HG03159 (cell line): Measurements from ENCODE around the gene SLC44A2.
"Not testable (repeated sequence)": the region's sequence is repeated elsewhere in the genome, so short reads cannot be mapped to it uniquely, and the experiment has no call there.

Experiments
- ATAC-seq: cut with Tn5 transposase; IDR thresholded peaks from one replicate; pipeline ENCODE4 v1.9.1; 2021; ENCODE audit warnings: mild to moderate bottlenecking, moderate library complexity; ENCODE audit not compliant: unreplicated experiment

SLC44A2 gene

DNA sequence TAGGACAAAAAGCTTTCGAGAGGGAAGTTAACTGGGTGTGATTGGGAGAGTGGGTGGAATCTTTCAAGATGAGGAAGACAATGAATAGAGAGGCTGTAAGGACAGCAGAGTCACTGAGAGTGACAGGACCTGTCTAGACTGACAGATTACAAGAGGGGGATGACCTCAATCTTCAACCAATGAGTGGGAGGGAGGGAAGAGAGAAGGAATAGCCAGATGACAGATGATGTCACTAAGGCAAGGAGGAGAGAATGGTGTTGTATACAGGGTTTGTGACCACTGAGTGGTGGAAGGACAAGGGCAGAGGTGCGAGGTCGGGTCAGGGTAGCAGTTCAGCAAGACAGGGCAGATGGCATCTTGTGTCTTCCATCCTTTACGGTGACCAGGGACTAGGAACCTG is 23.0 kb downstream of the SLC44A2 start:
- no peak for ATAC-seq

DNA sequence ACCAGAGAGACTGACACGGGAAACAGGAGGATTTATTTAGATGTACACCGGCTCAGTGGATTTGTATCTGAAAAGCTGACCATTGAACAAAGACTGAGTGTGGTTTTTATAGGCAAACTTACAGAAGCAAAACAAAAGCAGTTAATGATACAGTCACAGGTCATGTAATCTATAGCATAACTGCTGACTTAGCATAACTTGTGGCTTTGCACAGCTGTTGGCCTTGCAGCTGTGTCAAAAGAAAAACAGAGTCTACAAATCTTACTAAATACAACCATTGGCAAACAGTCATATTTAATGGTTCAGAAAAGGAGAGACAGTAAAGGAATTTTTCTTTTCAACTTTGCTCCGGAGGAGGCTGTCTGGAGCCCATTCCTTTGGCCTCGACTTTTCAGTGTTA is 26.5 kb downstream of the SLC44A2 start:
- ATAC-seq = no peak

GRCh38 chr19:10653482-10653731 is 28.1 kb downstream of the SLC44A2 start:
- ATAC-seq = no peak

DNA sequence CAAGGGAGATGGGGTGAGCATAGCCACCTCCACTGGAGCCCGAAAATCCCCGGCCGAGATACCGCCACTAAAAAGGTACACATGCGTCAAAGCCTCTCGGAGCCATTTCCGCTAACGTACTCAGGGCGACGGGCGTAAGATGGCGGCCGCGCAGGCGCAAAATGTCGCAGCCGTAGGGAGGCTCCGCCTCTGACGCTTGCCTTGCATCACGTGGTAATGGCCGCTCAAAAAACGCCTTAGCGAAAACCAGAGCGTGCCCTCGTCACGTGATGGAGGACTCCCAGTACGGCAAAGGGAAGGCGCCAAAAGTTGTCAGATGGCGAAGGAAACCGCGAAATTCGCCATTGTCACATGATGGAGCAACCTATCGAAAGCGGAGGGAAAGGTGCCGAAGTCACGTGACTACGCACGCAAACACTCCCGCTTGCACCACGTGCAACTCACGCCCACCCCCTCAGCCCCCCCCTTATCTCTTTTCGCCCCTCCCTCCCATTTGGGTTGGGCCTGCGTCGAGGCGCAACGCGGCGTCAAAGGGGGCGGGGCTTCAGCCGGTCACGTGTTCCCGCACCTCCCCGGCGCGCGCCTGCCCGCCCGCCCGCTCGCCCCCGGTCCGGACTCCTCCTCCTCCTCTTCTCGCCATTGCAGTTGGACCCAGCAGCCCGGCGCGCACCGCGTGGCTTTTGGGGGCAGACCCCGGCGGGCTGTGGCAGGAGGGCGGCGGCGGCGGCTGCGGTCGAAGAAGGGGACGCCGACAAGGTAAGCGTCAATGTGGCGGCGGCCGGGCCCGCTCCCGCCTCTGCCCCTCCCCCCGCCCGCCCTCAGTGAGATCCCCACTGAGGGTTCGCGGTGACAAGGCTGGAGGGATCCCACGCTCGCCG is 28.6 kb downstream of the SLC44A2 start, which contains the start of gene ILF3:
Gene ILF3 (plus strand): TSS at position 615 of the 878 bp plus-strand sequence. CDS start 16,260 bp downstream, outside the sequence.
- peak; percentile 71 for ATAC-seq

- peak; percentile 8 for ATAC-seq
These were observed 29.5 kb downstream of the SLC44A2 start for GRCh38 chr19:10654610-10655456.

DNA sequence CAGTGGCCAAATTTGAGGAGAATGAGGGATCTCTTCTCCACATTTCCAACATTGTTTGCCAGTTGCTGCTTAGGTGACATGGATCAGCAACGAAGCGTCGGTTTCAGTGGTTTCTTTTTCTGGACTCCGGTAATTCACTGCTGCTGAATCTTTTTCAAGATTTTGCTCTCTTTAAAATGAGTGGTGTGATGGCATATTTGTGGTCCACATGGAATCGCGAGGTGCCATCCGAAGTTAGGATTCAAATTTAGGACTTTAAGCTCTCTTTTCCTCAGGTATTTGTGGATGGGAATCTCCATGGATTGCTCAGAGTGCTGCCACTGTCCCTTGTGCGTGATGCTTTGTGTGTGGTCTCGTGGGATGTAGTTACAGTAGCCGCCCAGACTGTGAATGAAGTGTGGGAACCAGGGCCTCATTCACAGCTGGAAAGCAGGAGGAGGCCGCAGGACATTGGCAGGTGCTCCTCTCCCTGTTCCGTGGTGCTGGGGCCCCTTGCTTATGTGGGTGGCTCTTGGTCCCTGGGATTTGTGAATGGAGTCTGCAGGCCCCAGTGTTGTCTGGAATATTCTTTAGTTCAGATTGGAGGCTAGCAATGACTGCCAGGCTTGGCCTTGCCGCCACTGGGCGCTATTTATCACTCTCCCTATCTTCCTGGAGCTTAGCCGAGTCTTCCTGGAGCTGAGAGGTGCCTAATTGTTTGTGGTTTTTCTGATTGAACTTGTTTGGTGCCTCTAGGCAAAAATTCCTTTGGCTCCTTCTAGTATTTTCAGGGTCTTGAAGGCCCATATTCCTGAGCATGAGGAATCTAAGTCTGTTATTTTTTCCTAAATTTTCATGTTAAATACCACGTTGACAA is 30.3 kb downstream of the SLC44A2 start:
- ATAC-seq = no peak

DNA sequence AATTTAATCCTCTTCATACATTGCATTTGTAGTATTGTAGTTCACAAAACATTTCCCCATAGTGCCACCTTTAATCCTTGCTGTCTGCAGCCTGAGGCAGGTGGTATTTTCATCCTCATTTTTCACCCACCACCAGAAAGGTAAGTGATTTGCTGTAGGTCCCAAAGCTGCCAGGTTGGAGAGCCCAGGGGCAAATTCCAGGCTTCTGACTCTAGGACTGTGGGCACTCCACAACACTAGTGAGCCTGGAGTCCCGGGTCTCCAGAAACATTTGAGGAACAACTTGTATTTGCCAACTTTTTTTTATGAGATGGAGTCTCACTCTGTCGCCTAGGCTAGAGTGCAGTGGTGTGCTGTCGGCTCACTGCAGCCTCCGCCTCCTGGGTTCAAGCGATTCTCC is 35.0 kb downstream of the SLC44A2 start:
- ATAC-seq = no peak

- ATAC-seq = no peak
These were observed 36.6 kb downstream of the SLC44A2 start for GRCh38 chr19:10661946-10662345.

DNA sequence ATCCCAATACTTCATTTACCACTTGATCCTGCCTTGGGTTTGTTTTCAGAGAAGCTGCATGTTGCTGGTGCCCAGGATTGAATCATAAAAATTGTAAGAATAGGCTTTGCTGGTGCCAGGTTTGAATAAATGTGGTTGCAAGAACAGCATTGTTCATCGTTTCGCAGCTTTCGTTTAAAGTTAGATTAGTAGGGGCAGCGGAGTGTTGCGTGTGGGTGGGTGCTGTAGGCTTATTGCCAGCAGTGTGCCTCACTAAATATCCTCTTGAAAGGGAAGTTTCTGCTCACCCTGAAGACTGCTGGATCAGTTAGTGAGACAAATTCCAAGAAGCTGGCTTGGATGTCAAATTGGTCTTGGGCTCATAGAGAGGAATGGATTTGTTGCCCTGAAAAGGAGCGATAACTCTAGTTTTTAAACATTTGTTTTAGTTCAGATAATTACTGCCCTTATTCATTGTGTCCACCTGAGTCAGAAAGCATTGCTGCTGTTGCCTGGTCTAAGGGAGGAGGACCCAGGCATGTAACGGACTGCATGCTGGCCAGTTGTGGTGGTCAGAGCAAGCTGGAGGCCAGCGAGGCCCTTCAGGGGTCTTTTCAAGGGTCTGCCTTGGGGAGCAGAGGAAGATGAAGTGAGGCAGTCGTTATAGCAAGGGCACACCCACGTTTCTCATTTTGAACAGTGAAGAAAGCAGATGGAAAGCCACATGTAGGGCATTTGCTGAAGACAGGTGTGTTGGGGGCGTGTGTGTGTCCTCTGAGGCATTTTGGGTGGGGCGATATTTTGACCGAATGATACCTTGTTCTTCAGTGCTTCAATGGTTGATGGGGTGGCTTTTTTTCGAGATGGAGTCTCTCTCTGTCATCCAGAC is 37.3 kb downstream of the SLC44A2 start:
- ATAC-seq = no peak

- not testable (repeated sequence) for ATAC-seq
These were observed 37.9 kb downstream of the SLC44A2 start for GRCh38 chr19:10663252-10663563.

DNA sequence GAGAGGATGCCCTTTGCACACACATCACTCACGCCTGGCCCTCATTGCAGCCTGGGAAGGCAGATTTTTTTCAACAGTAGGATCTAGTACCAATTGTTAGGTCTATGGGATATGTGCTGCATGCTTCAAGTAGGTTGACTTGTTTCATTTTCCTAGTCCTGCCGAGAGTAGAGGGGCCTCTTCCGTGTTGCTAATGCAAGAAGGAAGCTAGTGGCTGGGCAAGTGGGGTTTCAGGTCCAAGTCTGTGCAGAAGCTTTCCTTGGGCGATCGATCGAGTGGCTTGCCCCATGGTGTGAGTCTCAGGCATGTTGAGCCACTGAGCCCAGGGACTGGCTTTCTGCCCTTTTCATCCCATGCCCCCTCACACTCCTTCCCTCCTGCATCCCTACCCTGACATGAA is 42.5 kb downstream of the SLC44A2 start:
- no peak for ATAC-seq

DNA sequence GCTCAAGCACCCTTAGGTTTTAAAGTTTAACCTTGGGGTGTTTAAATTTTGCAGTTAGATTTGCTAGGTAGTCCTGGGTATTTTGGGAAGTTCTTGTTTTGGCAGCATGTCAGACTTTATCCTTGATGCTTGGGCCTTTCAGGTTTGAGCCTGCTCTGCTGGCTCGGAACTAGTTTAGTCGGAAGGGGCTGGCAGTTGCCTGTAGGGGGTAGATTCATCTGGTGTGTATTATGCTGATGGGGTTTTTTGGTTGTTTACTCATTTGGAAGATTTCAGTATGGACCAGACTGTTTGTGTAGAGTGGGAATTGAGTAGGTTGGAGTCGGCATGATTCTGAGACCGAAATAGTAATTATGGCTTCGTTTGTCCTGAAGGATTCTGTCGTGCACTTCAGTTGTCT is 43.9 kb downstream of the SLC44A2 start:
- ATAC-seq = no peak

DNA sequence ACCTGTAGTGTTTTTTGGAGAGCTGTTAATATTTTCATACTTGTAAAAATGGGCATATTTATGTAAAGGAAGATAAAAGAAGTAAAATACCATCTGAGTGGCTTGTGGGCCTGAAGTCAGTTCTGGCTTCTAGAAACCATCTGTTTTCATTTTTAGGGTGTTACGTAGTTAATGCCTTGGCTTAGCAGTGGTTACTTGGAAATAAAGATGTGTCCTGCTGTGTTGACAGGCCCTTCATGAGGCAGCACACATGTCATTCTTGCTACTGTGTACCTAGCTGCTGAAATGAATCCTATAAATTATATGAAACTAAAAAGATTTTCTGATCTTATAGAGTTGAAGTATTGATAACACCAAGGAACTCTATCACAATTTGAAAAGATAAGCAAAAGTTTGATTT is 44.8 kb downstream of the SLC44A2 start:
- no peak for ATAC-seq

GRCh38 chr19:10670876-10671804 is 45.8 kb downstream of the SLC44A2 start:
- ATAC-seq = no peak

DNA sequence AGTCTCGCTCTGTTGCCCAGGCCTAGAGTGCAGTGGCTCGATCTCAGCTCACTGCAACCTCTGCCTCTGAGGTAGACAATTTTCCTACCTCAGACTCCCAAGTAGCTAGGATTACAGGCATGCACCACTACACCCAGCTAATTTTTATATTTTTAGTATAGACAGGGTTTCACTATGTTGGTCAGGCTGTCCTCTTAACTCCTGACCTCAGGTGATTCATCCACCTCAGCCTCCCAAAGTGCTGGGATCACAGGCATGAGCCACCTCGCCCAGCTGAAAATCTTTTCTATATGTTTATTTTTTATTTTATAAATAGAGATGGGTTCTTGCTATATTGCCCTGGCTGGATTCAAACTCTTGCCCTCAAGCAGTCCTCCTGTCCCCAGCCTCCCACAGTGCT is 46.6 kb downstream of the SLC44A2 start:
- not testable (repeated sequence) for ATAC-seq

DNA sequence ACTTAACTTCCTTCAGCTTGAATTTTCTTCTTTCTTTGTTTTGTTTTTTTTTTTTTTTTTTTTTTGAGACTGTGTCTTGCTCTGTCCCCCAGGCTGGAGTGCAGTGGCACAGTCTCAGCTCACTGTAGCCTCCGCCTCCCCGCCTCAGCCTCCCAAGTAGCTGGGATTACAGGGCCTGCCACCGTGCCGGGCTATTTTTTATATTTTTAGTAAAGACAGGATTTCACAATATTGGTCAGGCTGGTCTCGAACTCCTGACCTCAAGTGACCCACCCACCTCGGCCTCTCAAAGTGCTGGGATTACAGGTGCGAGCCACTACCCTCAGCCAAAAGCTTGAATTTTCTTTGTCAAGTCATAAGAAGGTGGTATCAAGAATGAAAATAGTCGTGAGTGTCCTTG is 49.9 kb downstream of the SLC44A2 start:
- not testable (repeated sequence) for ATAC-seq

GRCh38 chr19:10677751-10678150 is 52.4 kb downstream of the SLC44A2 start:
- no peak for ATAC-seq

GRCh38 chr19:10678813-10679212 is 53.5 kb downstream of the SLC44A2 start:
- ATAC-seq = no peak

DNA sequence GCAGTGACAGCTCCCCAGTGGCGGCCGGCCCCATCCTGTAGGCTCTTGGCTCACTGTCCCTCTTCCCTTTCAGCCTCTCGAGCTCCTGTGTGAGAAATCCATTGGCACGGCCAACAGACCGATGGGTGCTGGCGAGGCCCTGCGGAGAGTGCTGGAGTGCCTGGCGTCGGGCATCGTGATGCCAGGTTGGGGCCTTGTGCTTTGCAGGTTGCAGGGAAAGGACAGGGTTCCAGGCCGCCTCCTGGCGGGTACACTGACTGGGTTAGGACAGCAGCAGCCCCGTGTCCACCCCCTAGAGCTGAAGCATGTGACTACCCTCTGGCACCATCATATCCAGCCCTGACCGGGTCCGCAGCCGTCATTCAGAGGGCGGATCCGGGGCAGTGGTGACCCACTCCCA is 54.4 kb downstream of the SLC44A2 start:
- no peak for ATAC-seq
